OCI-LY1 (cell line): ENCODE results near the gene PREX1.

ENCODE experiments used
- EZH2 ChIP-seq: fragments of 200-600 bp; sonication (generic), shearing (Covaris generic); IDR thresholded peaks from 2 replicates; pipeline ENCODE4 v1.8.0; 2017; ENCODE audit warnings: borderline replicate concordance, mixed run types, mild to moderate bottlenecking, antibody characterized with exemption, low read length, moderate library complexity, mixed read lengths
- TF ChIP-seq, protein P1 (sequence below): fragments of 200-600 bp; sonication (generic), shearing (Covaris generic); IDR thresholded peaks from 2 replicates; pipeline ENCODE4 v1.5.1; 2017; ENCODE audit warnings: mild to moderate bottlenecking, antibody characterized with exemption, low read length, moderate library complexity, mixed read lengths

DNA sequence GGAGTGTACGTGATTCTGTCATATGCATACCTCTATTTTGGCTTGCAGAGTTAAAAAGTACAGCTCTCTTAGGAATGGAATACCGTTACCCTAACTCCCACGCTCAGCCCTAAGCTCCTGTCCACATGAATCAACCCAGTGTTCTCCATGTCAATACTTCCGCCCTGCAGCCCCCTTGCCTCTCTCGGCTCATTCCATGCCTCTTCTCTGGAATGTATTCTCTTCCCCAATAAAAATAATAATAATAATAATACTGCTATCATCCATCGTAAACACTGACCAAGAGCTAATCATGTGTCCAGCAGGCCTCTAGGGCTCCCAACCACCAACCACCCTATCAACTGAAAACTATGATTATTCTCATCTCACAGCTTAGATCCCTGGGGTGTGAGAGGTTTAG, 100.6 kb downstream of the PREX1 start:
- TF ChIP-seq, protein P1, sequence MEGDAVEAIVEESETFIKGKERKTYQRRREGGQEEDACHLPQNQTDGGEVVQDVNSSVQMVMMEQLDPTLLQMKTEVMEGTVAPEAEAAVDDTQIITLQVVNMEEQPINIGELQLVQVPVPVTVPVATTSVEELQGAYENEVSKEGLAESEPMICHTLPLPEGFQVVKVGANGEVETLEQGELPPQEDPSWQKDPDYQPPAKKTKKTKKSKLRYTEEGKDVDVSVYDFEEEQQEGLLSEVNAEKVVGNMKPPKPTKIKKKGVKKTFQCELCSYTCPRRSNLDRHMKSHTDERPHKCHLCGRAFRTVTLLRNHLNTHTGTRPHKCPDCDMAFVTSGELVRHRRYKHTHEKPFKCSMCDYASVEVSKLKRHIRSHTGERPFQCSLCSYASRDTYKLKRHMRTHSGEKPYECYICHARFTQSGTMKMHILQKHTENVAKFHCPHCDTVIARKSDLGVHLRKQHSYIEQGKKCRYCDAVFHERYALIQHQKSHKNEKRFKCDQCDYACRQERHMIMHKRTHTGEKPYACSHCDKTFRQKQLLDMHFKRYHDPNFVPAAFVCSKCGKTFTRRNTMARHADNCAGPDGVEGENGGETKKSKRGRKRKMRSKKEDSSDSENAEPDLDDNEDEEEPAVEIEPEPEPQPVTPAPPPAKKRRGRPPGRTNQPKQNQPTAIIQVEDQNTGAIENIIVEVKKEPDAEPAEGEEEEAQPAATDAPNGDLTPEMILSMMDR: no peak
- TF ChIP-seq EZH2: no peak
